SK-N-MC (cell line): ENCODE data around the gene MANEAL.

Source experiments
- DNase-seq: peaks from one replicate; pipeline ENCODE4 v3.0.0-alpha.2; 2011; ENCODE audit warnings: low read depth, low spot score
- H3K27ac ChIP-seq: fragments of 200-600 bp; sonication (generic); 2 replicates; pipeline ENCODE4 v1.5.1; 2016; ENCODE audit warnings: mixed run types
- H3K36me3 ChIP-seq: fragments of 200-600 bp; sonication (generic); 2 replicates; pipeline ENCODE4 v1.6.1; 2017; ENCODE audit warnings: antibody characterized with exemption, low read length, mixed read lengths; ENCODE audit not compliant: insufficient read depth
- H3K4me3 ChIP-seq: fragments of 200-600 bp; sonication (generic); 2 replicates; pipeline ENCODE4 v1.5.1; 2016
- H3K9ac ChIP-seq: fragments of 200-600 bp; sonication (generic); 2 replicates; pipeline ENCODE4 v1.8.0; 2017; ENCODE audit warnings: mixed run types, mixed read lengths; ENCODE audit not compliant: insufficient read length
- H3K9me3 ChIP-seq: fragments of 200-600 bp; sonication (generic); 2 replicates; pipeline ENCODE4 v1.6.1; 2017; ENCODE audit warnings: low read depth, mild to moderate bottlenecking, antibody characterized with exemption, low read length, moderate library complexity, mixed read lengths
- EZH2 ChIP-seq: fragments of 200-600 bp; sonication (generic); IDR thresholded peaks from one replicate; pipeline ENCODE4 v1.6.1; 2017; ENCODE audit warnings: antibody characterized with exemption
- FOXP2 ChIP-seq: optimal IDR thresholded peaks from 2 replicates; pipeline ENCODE3; 2011; ENCODE audit warnings: mild to moderate bottlenecking, moderate library complexity; ENCODE audit not compliant: insufficient read depth; ENCODE audit errors: extremely low read length, control extremely low read depth
- POLR2AphosphoS5 ChIP-seq: IDR thresholded peaks from 2 replicates; pipeline ENCODE4 v1.6.1; 2012; ENCODE audit warnings: mild to moderate bottlenecking, low read depth, low read length, borderline replicate concordance

MANEAL gene

GRCh38 chr1:37776946-37777516 lies 16.6 kb upstream of the MANEAL start:
- no peak overlapping the region for H3K4me3 ChIP-seq
- no peak for DNase-seq
- no peak overlapping the region for H3K27ac ChIP-seq
- H3K9ac ChIP-seq: no peak overlapping the region
- H3K9me3 ChIP-seq: no peaks in the 10 kb centered on the region
- no peak for TF ChIP-seq EZH2
- TF ChIP-seq FOXP2: no peak
- no peak for TF ChIP-seq POLR2AphosphoS5
- H3K36me3 ChIP-seq: no peaks in the 10 kb centered on the region

GRCh38 chr1:37778654-37779053 lies 15.0 kb upstream of the MANEAL start:
- H3K4me3 ChIP-seq: no peak overlapping the region
- H3K9me3 ChIP-seq: no peaks in the 10 kb centered on the region
- H3K9ac ChIP-seq: no peak overlapping the region
- DNase-seq: no peak
- H3K27ac ChIP-seq: no peak overlapping the region
- TF ChIP-seq POLR2AphosphoS5 (no peak), FOXP2 (no peak), EZH2 (no peak)
- no peaks in the 10 kb centered on the region for H3K36me3 ChIP-seq

GRCh38 chr1:37782491-37782890 lies 11.2 kb upstream of the MANEAL start:
- no peak for DNase-seq
- no peak overlapping the region for H3K27ac ChIP-seq
- H3K9me3 ChIP-seq: no peaks in the 10 kb centered on the region
- H3K9ac ChIP-seq: no peak overlapping the region
- TF ChIP-seq EZH2 (no peak), POLR2AphosphoS5 (no peak), FOXP2 (no peak)
- no peaks in the 10 kb centered on the region for H3K36me3 ChIP-seq
- no peak overlapping the region for H3K4me3 ChIP-seq

- H3K27ac ChIP-seq: no peak overlapping the region
- TF ChIP-seq EZH2 (no peak), POLR2AphosphoS5 (no peak), FOXP2 (no peak)
- H3K36me3 ChIP-seq: no peaks in the 10 kb centered on the region
- H3K9ac ChIP-seq: no peak overlapping the region
- no peak overlapping the region for H3K4me3 ChIP-seq
- H3K9me3 ChIP-seq: no peaks in the 10 kb centered on the region
- no peak for DNase-seq
Measured at GRCh38 chr1:37792943-37793686, 532 bp upstream of the MANEAL start.

GRCh38 chr1:37794372-37795339 lies 1.0 kb downstream of the MANEAL start:
- TF ChIP-seq EZH2 (no peak), POLR2AphosphoS5 (no peak), FOXP2 (no peak)
- Histone ChIP-seq H3K4me3 (no peak overlapping the region), H3K36me3 (no peaks in the 10 kb centered on the region), H3K9me3 (no peaks in the 10 kb centered on the region), H3K9ac (no peak overlapping the region), H3K27ac (no peak overlapping the region)
- no peak for DNase-seq

- no peak overlapping the region for H3K27ac ChIP-seq
- H3K36me3 ChIP-seq: no peaks in the 10 kb centered on the region
- H3K4me3 ChIP-seq: no peak overlapping the region
- no peaks in the 10 kb centered on the region for H3K9me3 ChIP-seq
- H3K9ac ChIP-seq: no peak overlapping the region
- no peak for DNase-seq
- no peak for TF ChIP-seq EZH2
- no peak for TF ChIP-seq POLR2AphosphoS5
Measured at GRCh38 chr1:37795340-37796125, 1.9 kb downstream of the MANEAL start.

GRCh38 chr1:37797750-37798345 lies 4.2 kb downstream of the MANEAL start:
- TF ChIP-seq FOXP2 (no peak), POLR2AphosphoS5 (no peak), EZH2 (no peak)
- Histone ChIP-seq H3K4me3 (no peak overlapping the region), H3K27ac (no peak overlapping the region), H3K9ac (no peak overlapping the region), H3K9me3 (no peaks in the 10 kb centered on the region), H3K36me3 (peaks cover 14% of the 10 kb centered on the region; the same call in 1 of the 2 replicates)
- DNase-seq: no peak
